LNCAP (cell line): ENCODE results near the gene ITGA3.
A peak's percentile ranks its signal among the peaks of the same experiment; 100 is the strongest.

Experiments used
- TF ChIP-seq, protein P1 (sequence below): fragments of 450-650 bp; IDR thresholded peaks from 2 replicates; pipeline ENCODE4 v1.5.1; 2017; ENCODE audit warnings: mild to moderate bottlenecking

ITGA3 gene

GRCh38 chr17:50056217-50056960, 479 bp downstream of the ITGA3 start:
- TF ChIP-seq, protein P1, sequence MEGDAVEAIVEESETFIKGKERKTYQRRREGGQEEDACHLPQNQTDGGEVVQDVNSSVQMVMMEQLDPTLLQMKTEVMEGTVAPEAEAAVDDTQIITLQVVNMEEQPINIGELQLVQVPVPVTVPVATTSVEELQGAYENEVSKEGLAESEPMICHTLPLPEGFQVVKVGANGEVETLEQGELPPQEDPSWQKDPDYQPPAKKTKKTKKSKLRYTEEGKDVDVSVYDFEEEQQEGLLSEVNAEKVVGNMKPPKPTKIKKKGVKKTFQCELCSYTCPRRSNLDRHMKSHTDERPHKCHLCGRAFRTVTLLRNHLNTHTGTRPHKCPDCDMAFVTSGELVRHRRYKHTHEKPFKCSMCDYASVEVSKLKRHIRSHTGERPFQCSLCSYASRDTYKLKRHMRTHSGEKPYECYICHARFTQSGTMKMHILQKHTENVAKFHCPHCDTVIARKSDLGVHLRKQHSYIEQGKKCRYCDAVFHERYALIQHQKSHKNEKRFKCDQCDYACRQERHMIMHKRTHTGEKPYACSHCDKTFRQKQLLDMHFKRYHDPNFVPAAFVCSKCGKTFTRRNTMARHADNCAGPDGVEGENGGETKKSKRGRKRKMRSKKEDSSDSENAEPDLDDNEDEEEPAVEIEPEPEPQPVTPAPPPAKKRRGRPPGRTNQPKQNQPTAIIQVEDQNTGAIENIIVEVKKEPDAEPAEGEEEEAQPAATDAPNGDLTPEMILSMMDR: peak; percentile 68

GRCh38 chr17:50056961-50057330, 1.0 kb downstream of the ITGA3 start:
- TF ChIP-seq, protein P1: no peak

DNA sequence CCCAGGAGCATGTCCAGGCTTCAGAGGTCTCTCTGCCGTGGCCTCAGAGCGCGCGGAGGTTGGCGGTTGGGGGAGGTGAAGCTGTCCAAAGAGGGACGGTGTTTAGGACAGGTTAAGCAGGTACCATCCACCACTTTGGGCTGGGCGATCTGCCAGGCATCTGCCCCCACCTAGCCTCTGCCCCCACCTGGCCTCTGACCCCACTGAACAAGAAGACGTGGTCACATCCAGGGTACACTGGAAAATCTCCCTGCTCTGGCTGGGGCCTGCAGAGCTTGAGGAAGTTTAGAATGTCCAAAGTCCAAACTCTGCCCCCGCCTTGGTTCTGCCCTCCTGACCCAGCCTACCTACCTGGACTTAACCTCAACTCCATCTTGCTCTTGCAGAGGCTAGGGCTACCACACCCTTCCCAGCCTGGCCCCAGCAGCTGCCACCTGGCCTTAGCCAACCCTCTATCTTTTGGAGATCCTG, 1.6 kb downstream of the ITGA3 start:
- TF ChIP-seq, protein P1: no peak

DNA sequence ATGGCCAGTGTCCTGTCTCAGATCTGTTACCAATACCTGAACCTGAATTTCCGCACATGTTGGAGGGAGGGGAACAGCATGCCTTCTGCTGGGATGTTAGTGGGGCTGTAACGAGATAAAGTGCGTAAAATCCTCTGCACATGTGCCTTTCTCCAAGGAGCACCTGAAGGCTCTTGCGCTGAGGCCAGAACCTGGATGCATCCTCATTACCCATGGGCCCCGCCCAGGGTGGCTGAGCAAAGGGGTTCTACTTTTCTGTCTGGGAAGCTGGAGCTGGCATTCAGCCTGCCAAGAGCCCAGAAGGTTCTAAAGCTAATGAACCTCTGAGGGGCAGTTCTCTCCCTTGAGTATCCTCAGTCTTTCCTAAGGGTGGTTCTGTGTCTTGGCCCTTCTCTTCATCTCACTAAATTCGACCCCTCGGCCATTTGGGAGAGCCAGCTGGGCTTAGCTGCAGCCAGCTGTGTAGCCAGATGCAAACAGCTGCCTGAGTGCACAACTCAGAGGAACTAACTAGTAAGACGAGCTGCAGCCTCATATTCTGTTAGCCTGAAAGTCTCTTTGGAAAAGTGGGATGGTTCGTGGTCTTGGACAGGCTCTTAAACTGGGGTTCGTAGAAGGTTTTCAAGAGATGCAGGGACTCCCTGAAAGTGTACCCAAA, 2.5 kb downstream of the ITGA3 start:
- TF ChIP-seq, protein P1: no peak

GRCh38 chr17:50059256-50059655, 3.3 kb downstream of the ITGA3 start:
- TF ChIP-seq, protein P1: no peak

DNA sequence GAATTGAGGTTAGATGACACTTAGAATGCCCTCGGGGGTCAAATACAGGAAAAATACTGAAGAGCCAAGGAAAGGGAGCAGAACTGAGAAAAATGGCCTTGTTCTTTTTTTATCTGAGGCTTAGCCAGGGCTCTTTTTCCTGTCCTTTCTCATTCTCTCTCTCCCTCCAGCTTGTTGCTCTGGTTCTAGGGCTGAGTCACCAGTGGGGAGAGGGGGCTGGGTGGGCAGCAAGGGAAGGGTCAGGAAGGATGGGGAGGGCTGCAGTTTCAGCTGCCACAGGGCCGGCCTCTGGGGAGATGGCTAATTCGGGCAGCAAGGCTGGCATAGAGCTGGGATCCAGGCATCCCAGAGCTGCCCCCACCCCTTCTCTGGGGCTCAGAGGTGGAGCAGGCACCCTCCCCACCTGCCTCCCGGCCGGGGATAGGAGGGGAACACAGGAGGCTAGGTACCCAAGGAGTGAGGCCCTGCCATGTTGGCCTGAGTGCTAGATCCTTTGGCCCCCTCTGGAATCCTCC, 3.9 kb downstream of the ITGA3 start:
- TF ChIP-seq, protein P1: no peak

DNA sequence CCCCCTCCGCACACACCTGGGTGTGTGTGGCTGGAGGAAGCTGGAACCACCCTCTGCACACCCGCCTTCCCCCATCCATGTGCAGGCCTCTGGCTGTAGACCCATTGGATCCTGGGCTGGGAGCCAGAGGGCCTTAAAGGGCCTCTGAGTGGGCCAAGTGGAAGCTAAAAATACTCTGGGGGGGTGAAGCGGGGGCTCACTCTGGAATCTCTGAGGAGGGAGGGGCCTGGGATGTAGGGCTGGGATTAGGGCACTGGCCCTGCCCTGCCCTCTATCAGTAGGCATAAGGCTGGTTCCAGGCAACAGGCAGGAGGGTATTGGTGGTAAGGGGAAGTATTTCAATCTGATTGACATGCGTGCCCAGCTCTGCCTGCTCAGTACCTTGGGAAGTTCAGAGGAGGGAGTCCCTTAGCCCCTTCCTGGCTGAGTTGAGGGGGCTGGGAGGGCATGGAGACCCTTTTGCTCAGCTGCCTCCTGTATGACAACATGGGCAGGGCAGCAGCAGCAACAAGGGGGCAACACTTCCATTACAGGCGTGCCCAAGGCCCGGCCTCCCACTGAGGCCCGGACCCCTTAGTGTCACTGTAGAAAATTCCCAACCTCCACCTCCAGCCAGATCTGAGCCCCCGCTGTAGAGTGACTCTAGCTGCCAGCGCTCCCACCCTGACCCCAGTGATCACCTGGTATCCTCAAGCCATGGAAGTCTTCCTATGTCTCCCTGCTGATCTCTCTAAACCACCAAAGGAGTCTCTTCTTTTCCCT, 5.2 kb downstream of the ITGA3 start:
- TF ChIP-seq, protein P1: no peak
